Measurements from ENCODE around the gene MRPL39.

Gene MRPL39

GRCh38 chr21:25614441-25614840 lies 7.2 kb upstream of the MRPL39 start:
- DNase-seq (ENCODE audit: low read depth in 3 of 3), result no peak

GRCh38 chr21:25608044-25608737 lies 910 bp upstream of the MRPL39 start:
- DNase-seq (ENCODE audit: low read depth in 3 of 3), result peak; percentile 58 to 75 (median 63)

DNA sequence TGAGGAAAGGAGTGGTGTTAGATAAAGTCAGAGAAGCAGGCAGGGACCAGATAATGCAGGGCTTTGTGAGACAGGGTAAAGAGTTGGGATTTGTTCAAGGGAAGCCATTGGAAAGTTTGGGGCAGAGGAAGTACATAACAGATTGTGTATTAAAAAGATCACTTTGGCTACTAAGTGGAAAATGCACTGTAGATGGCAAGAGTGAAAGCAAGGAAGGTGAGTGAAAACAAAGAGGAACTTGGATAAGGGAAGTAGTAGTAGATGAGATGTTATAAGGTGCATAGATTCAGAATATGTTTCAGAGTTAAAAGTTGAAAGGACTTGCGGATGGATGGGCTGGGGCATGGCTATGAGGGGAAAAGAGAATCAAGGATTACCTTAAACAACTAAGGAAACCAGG lies 17.4 kb downstream of the MRPL39 start:
- no peak for DNase-seq (ENCODE audit: low read depth in 3 of 3)

DNA sequence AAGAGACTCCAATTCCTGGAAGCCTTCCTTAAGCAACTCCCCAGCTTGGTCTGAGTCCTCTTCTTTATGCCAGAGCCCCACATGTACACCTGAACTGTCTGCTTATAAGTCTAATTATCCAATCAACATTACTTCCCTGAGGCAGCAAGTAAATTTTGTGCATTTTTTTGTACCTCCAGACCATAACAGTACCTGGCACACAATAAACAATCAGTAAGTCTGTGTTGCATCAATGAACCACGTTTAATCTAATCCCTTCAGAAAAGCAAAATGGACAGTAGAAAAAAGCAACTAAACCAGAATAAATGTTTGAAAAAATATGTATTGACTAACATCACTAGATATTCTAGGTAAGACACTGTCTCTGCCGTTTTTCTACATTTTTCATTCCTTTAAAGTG lies 20.5 kb downstream of the MRPL39 start:
- no peak for DNase-seq (ENCODE audit: low read depth in 3 of 3)

DNA sequence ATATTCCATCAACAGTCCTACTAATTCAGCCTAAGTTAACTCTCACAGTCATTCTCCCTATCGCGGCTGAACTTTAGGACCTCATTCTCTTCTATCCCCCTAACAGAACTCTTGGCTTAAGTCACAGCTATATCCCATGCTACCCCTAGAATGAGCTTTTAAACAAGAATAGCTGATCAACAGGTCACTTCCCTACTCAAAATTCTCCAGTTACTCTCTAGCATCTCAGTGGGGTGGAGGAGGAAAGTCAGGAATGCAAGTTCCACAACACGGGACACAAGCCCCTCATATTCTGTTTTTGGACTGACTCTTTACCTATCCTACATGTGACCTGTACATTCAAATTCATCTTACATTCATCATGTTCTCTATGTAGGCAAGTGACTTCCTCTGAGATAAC lies 21.0 kb downstream of the MRPL39 start:
- no peak for DNase-seq (ENCODE audit: low read depth in 3 of 3)

DNA sequence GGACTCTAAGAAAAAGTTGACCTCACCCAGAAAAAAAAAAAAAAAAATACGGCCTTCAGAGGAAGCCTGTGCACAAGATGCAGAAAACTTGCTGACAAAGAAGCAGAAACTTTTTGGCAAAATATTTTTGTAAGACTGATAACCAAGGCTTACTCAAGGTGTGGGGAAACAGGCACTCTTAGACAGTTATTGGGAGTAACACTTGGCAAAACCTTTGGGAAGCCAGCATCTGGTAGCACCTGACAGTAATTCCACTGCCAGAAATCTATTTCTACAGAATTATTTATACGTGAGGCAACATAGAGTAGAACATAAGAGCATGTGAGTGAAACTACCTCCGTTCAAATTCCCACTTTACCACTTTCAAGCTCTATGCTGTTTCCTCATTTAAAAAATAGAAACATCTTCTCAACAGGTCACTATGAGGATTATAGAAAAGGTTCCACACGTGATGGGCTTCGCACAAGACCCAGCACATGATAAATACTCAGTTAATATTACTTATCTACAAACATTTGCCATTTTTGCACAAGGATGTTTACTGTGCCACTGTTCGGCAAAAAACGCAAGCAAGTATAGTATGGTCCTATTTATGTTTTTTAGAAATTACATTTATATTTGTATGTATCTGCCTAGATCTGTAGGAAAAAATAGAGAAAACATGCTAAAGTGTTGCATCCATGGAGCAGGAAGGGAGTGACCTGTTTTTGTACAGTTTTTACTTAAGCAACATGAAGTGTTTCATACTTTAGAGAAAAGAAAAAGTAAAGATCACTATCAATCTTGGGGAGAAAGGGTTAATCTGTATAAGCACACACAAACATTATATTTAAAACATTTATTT lies 22.2 kb downstream of the MRPL39 start:
- no peak for DNase-seq (ENCODE audit: low read depth in 3 of 3)

DNA sequence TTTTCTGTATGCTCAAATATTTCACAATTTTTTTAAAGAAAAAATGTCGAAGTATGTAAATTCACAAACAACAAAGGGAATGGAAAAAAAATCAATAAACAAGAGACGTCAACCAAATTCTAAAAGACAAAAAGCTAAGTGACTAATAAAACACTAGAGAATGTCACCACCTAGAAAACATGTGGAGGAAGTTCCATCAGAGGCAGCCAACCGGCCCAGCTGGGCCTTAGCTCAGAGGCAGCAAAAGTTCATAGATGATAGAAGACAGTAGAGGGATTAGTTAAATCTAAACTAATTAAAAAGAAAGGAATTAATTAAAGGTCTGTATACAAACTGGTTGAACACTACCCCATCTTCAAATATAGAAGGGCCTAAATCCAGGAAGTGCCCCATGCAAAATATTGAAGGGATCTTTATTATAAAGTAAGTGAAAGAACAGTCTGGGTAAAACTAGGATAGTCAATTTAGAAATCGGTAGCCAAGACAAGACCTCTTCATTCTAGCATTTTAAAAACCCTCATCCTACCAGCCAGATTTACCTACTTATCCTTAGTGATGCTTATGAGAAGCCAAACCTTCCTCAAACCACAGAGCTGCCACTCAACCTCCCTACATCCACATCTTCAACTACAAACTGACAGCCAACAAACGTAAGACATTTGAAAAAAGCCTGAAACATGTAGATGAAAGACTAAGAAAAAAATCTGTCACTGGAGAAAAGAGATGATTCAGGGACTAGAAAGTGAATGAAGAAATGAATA lies 23.7 kb downstream of the MRPL39 start:
- DNase-seq (ENCODE audit: low read depth in 3 of 3), result no peak

GRCh38 chr21:25582888-25583287 lies 24.4 kb downstream of the MRPL39 start:
- no peak for DNase-seq (ENCODE audit: low read depth in 3 of 3)

GRCh38 chr21:25582164-25582790 lies 25.0 kb downstream of the MRPL39 start:
- DNase-seq (ENCODE audit: low read depth in 3 of 3), result no peak

DNA sequence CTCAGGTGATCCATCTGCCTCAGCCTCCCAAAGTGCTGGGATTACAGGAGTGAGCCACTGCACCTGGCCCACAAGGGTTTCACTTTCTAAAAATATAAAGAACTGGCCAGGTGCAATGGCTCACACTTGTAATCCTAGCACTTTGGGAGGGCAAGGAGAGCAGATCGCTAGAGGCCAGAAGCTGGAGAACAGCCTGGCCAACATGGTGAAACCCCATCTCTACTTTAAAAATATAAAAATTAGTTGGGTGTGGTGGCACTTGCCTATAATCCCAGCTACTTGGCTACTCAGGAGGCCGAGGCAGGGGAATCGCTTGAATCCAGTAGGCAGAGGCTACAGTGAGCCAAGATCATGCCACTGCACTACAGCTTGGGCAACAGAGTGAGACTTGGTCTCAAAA lies 25.7 kb downstream of the MRPL39 start:
- DNase-seq (ENCODE audit: low read depth in 3 of 3), result no peak

DNA sequence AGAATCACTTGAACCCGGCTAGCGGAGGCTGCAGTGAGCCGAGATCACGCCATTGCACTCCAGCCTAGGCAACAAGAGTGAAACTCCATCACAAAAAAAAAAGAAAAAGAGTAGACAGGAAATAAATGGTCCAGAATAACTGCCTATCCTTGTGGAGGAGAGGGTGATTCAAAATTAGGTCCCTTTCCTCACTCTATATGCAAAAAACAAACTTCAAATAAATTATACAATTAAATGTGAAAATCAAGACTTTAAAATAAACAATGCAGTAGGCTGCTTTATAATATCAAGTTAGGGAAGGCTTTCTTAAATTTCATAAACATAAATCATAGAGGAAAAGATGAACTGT lies 26.4 kb downstream of the MRPL39 start:
- no peak for DNase-seq (ENCODE audit: low read depth in 3 of 3)

- no peak for DNase-seq (ENCODE audit: low read depth in 3 of 3)
These were observed 27.9 kb downstream of the MRPL39 start for GRCh38 chr21:25579226-25580013.

DNA sequence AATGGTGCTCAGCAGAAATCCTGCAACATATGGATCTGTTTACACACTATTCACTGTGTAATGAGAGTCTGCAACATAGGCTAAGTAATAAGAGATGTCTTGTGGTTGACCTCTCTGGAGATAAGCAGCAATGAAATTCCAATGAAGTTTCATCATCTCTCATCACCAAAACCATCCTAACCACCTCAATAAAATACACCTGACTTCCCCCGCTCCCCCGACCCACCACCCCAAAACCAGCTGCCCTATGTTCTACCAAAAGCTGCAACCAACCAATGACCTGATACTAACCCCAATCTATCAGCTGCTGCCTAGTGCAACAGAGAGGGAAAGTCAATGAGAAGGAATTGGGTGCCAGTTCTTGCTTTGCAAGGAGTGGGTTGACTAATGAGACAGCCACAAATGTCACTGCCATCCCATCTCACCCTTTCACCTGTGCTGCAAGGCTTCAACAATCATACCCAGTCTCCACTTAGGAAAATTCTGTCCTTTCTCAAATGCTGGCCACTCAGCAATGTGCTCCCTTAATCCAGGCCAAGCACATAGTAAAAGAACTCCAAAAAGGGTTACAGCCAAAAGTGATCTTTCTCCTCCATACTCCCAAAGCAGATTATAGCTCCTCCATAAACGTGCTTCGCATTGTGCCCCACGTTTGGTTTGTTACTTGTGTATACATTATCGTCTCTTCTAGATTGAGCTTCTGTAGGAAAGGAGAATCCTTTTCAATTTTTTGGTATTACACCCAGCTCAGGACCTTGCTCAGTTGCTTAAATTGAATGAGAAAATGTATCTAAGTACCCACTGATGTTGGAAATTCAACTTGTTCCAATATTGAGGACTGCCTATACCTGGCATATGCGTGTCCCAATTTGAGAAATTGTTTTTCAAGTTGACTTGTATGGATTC lies 29.0 kb downstream of the MRPL39 start:
- DNase-seq (ENCODE audit: low read depth in 3 of 3), result peak in 2 of 3 experiments; percentile 63 to 72

DNA sequence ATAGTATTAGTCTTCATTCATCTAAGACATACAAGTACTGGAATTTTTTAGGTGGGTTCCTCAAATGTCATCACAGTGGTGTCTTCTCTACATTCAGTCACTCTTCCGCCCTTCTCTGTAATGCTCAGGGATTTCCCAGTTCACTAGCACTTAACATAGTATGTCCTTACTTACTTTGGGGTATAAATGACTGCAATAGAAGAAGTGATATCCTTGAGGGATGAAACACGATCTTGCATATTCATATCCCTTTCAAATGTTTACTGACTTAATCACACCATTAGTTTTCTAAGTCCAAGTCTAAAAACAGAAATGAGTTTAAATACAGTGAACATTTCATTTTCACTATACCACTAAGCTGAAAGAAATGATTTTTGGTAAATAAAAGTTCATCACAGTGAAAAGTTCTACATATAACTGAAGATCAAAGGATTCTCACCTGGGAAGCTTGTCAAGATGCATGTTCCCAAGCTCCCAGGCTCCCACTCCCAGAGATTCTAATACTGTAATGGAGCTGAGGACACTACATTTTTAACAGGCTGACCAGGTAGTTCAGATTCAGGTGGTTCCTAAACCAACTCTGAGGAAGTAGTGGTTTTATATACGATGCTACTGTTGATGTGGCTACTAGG lies 29.7 kb downstream of the MRPL39 start:
- no peak for DNase-seq (ENCODE audit: low read depth in 3 of 3)

- peak in 2 of 3 experiments; percentile 71 to 80 for DNase-seq (ENCODE audit: low read depth in 3 of 3)
These were observed 33.7 kb downstream of the MRPL39 start for GRCh38 chr21:25573409-25574206.

DNA sequence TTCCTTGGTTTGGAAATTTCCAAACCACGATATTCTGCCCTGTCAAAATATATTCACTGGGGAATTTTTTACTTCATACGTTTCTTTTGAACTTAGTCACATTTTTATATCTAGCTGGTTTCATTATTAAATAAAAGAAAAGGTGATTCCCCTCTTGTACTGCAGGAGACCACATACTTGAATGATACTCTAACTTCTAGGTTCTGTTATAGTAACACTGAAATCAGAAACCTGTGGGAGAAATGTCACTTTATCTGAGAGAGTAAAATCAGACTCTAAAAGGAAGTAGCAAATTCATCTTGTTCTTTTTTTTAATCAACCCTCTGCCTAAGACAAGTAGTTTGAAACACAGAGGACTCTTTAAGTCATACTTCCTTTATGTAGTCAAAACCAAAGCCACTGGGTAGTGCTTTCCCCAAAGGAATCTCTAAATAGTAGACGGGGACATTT lies 34.4 kb downstream of the MRPL39 start:
- no peak for DNase-seq (ENCODE audit: low read depth in 3 of 3)

DNA sequence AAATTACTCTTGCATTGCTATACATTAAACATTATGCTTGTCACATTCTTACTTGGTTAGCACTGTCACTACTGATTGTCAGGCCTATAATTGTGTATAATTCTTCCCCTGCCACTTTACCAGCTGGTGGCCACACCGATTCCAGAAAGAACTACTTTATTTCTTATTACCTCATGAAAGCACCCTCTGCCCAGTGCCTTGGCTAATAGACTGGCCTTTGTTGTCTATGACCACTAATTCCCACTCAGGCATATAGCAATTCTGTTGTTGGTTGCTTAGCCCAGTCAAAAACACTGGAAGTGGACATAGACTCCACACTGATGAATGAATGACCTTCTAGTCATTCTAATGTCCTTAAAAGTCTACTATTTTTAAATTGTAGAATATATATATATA lies 35.6 kb downstream of the MRPL39 start:
- DNase-seq (ENCODE audit: low read depth in 3 of 3), result no peak

DNA sequence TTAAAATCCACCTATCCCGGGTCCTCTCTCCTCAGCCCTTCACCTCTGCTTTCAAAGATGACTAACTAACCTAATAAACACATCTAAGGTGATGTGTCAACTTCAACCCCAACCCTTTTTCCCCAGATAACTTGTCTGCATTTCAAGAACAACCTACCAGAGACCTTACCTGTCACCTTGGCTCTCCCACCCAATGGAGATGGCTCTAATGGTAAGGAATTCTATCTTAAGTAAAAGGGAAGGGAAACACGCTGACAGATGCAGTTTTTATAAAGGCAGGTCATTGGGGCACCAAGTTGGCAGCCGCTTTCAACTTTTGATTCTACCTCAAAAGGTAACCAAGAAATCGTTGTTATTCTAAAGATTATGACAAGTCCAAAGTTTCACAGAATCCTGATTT lies 37.6 kb downstream of the MRPL39 start:
- no peak for DNase-seq (ENCODE audit: low read depth in 3 of 3)

DNA sequence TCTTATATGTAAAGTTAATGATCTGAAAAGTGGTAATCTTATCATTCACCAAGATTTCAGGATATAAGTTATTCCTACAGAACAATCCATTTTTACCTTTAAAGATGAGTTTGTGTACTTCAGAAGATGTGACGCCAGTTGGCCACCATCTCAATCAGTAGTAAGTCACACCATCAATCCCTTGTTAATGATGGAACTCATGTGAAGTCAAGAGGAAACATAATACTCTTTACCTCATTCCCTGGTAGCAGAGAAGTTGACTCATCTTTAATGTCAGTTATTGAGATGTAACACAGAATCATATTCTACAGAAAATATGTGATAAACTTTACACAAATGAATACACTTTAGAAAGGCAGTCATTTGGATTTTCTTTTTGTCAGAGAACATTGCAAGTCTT lies 38.2 kb downstream of the MRPL39 start:
- no peak for DNase-seq (ENCODE audit: low read depth in 3 of 3)
